ENCODE data around the gene PSD2.

Gene PSD2

GRCh38 chr5:139814191-139814601 is 18.6 kb downstream of the PSD2 start:
- no peak for DNase-seq

DNA sequence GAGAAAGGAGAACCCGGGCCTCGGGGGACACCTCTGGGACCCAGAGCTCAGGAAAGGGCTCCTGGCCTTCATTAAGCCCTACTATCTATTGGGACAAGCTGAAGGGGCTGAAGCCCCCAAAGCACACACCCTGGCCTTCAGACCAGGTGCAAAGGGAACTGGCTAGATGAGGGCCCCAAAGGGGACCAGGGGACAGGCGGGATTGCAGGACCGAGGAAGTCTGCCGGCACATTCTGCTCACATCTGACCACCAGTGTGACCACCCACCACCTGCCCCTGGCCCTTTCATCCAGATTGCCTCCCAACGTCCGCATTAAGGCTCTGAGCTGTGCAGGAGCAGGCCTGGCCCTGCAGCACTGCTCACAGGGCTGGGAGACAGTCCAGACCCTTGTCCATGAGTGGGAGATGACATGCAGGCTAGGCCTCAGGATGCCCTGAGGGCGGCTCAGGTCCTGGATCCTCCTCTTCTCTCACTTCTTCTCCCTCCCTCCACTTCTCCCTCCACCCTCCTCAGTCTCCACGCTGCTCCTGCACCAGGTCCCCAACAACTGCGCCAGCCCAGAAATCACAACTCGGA is 19.2 kb downstream of the PSD2 start:
- DNase-seq = no peak

GRCh38 chr5:139816566-139816965 is 21.0 kb downstream of the PSD2 start:
- DNase-seq = no peak

GRCh38 chr5:139817362-139817761 is 21.8 kb downstream of the PSD2 start:
- DNase-seq = no peak

DNA sequence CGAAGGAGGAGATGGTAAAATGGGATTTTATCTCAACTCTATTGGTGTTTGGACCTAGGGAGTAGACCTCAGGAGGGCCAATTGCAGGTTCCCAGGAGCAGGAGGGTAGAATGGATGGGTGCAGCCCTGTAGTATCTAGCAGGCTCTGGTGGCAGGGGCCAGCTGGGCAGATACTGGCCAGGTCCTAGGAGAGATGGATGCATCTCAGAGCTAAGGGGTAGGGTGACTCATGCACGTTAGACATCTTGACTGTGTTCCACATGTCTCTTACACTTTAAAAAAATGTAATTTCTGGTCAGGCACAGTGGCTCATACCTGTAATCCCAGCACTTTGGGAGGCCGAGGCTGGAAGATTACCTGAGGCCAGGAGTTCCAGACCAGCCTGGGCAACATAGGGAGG is 22.4 kb downstream of the PSD2 start:
- no peak for DNase-seq

DNA sequence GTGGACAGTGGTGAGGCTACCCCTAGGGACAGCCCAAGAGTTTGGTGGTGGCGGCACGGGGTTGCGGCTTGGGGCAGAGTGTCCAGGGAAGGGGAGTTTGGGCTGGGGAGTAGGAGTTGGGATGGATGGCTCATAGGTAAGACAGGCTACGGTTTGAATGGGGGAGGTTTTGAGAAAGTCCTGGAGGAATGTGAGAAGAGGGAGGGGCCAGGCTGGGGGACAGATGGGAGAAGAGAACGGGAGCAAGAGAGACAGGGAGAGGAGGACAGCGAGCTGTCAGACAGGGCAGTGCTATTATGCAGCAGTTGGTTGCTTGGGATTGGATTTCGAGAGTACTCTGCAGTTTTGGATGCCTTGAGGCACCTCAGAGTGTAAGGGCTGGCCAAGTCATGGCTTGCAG is 24.5 kb downstream of the PSD2 start:
- DNase-seq = no peak

DNA sequence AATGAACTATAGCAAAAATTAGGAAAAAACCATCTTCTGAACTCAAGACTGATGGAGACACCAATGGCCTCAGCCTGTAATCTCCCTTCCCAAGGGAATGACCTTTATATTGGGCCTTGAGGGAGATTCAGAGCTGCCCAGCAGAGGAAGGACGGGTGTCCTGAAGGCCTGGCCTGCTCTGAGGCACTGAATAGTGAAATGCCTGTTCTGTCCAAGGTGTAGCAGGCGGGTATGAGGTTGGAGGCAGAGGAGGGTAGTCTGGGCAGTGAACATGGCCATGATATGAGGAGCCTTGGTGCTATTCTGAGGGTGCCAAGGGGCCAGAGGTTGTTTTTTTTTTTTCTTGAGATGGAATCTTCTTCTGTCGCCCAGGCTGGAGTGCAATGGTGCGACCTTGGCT is 25.0 kb downstream of the PSD2 start:
- no peak for DNase-seq

GRCh38 chr5:139821806-139822552 is 26.4 kb downstream of the PSD2 start:
- no peak for DNase-seq

- no peak for DNase-seq
Measured at GRCh38 chr5:139822553-139823425, 27.2 kb downstream of the PSD2 start.

DNA sequence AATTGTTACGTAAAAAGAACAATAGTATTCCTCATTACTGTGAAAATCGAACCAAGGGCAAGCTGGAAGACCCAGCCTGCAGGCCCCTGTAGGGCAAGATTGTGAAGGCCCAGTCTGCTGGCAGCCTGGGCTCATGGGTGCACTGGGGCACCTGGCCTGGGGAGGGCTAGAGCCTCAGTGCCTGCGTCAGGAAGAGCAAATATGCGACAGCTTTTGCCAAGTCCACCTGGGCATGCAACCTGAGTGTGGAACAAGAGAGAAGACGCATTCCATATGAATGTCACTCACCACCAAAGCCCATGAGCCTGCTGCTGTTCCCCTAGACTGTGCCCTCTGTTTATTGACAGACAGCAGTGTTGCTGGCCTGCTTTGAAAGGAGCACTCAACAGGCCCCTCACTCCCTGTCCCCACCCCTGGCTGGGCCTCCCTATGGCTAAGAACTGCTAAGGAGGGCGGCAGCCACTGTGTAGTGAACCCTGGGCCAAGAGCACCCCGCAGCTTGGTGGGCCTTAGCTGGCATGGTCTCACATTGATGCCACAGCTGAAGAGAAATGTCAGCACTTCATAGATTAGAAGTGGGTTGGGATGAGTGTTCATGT is 28.2 kb downstream of the PSD2 start:
- DNase-seq = no peak

GRCh38 chr5:139825690-139826089 is 30.1 kb downstream of the PSD2 start:
- DNase-seq = no peak

DNA sequence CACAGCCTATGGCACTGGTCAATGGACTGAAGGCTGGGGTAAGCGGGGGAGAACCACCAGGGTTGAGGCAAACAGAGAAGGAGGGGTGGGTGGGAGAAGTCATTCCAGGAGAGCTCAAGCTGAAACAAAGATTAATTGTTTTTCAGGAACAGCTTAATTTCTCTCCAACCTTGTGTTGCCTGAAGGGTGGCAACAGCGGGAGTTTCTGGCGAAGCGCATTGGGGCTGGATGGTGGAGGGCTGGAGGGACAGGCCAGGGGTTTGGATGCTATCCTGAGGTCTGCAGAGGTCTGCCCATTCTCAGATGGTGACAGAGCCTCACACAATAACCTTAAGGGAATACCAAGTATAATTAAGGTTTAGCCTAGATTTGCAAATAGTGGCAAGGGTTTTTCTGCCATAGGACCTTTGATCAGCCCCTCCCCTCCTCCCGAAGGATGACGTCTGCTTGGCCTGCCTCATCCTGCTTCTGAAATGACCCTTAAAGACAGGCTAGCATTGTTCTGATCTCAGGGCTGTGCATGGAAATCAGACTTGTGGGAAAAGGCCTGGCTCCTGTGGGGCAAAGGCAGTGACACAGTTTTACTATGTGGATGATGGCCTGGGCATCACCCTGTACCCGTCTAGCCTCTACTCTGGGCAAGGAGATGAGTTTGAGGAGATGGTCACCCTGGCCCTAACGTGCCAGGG is 32.7 kb downstream of the PSD2 start:
- no peak for DNase-seq

DNA sequence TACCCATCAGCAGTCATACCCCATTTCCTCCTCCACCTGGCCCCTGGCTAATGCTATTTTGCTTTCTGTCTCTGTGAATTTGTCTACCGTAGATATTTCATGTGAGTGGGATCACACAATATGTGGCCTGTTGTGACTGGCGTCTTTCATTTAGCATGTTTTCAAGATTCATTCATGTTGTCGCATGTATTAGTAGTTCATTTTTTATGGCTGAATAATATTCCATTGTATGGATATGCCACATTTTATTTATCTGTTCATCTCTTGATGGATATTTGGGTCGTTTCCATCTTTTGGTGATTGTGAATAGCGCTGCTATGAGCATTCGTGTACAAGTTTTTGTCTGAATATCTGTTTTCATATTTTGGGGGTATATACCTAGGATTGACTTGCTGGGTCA is 33.9 kb downstream of the PSD2 start:
- no peak for DNase-seq

DNA sequence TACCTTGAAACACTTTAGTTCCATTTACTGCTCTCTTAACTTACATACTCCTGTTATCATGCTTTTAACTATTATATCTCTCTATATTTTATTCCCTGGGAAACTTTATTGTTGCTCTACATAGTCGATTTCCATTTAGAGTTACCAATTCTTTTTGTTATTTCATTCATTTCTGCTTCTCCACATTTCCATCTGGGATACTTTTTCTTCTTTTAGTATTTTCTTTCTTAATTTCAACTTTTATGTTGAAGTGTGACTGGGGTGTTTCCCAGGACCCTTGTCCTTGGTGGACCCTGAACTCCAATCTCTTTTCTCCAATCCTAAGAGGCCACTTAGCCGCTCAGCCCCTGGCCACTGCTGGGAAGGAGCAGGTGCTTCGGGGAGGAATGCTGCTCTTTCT is 36.0 kb downstream of the PSD2 start:
- no peak for DNase-seq

GRCh38 chr5:139833525-139833924 is 37.9 kb downstream of the PSD2 start:
- DNase-seq = no peak

GRCh38 chr5:139835656-139836055 is 40.0 kb downstream of the PSD2 start:
- no peak for DNase-seq

DNA sequence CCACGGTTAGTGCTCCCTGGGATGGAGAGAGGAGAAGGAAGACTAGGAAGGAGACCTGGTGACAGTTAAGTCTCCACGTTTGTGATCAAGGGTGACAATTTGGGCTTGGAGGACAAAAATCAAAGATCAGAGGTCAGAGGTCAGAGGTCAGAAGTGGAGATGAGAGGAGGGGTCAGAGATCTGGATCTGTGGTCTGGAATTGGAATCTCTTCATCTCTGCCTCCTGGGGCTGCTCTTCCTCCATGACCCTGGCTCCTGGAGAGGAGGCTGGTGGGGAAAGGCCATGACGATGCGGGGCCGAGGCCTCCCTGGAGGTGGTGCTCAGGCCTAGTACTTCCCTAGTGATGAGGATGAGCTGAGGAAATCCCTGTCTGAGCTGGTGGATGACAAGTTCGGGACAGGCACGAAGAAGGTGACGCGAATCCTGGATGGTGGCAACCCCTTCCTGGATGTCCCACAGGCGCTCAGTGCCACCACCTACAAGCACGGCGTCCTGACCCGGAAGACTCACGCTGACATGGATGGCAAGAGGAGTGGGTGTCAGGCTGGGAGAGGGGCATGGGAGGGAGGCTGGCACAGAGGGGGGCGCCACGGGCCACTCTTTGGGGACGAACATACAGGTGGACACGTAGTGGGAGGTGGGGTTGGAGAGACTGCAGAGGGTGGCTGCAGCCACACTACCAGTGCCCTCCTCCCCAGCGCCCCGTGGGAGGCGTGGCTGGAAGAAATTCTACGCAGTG is 41.0 kb downstream of the PSD2 start:
- no peak for DNase-seq

DNA sequence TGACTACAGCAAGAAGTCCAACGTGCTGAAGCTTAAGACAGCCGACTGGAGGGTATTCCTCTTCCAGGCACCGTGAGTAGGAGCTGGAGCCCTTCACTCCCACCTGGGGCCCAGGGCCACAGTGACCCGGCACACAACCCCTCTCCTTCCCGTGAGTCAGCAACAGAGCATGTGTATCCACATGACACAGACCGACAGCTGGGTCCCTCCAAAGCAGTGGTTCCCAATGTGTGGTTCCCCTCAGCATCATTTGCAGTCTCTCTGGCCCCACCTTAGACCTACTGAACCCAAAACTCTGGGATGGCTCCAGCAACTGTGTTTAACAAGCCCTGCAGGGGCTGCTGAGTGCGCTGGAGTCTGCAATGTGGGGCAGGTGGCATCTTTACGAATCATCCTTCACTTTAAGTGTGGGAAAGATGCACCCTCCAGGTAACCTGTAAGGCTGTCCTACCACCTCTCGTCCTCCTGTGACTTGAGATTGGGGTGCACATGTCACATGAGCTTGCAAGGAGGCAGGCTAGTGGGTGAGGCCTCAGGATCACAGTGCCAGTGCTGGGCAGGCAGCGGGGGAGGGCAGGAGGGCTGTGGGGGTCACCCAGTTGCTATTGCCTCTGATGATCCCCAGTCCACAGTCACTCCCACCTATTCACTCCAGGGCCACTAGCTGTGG is 42.2 kb downstream of the PSD2 start:
- DNase-seq = no peak

- no peak for DNase-seq
Measured at GRCh38 chr5:139838381-139839197, 43.0 kb downstream of the PSD2 start.

GRCh38 chr5:139839232-139839815 is 43.7 kb downstream of the PSD2 start:
- no peak for DNase-seq
